K562 (cell line): Measurements from ENCODE around the gene LZTS2. TPM values are rescaled to one million over a fixed set of nuclear protein-coding genes. Genes with fewer than 3 reads are reported as not detected.

Source experiments
- ARID4B ChIP-seq: sonication (generic); formaldehyde crosslinking; IDR thresholded peaks from 2 replicates; pipeline ENCODE4 v1.8.0; 2022; ENCODE audit warnings: mild to moderate bottlenecking, missing genetic modification reagents
- BCLAF1 ChIP-seq, 2 experiments: fragments of 450-650 bp in 1 of 2; IDR thresholded peaks; 2 replicates each; pipeline ENCODE4 v1.6.1; 2011 to 2017; ENCODE audit warnings: low read depth in 2 of 2, antibody characterized with exemption in 1 of 2, borderline replicate concordance in 1 of 2, low read length in 1 of 2, mild to moderate bottlenecking in 1 of 2, mixed read lengths in 1 of 2; ENCODE audit not compliant: control insufficient read depth in 1 of 2
- CREBBP ChIP-seq: IDR thresholded peaks from one replicate; pipeline ENCODE4 v1.6.1; 2012; ENCODE audit warnings: low read depth, mild to moderate bottlenecking, control low read depth, inconsistent platforms, low read length
- DLX4 ChIP-seq: fragments of 250-450 bp; sonication (Bioruptor Pico); IDR thresholded peaks from 2 replicates; pipeline ENCODE4 v1.6.1; 2021; ENCODE audit warnings: mild to moderate bottlenecking
- HMGXB4 ChIP-seq: sonication (generic); formaldehyde crosslinking; IDR thresholded peaks from 2 replicates; pipeline ENCODE4 v1.8.1; 2023; ENCODE audit warnings: mild to moderate bottlenecking, missing genetic modification reagents
- MITF ChIP-seq: IDR thresholded peaks from 2 replicates; pipeline ENCODE4 v1.6.1; 2014; ENCODE audit warnings: antibody characterized with exemption
- NFYB ChIP-seq: IDR thresholded peaks from 2 replicates; pipeline ENCODE4 v1.6.1; 2011; ENCODE audit warnings: mild to moderate bottlenecking, moderate library complexity; ENCODE audit not compliant: insufficient read length; ENCODE audit errors: extremely low read depth
- PHF21A ChIP-seq: fragments of 450-650 bp; IDR thresholded peaks from 2 replicates; pipeline ENCODE4 v1.6.1; 2017; ENCODE audit warnings: low read depth, borderline replicate concordance
- SETDB1 ChIP-seq: IDR thresholded peaks from one replicate; pipeline ENCODE4 v1.6.1; 2012; ENCODE audit warnings: low read length, control low read depth, inconsistent platforms
- SMARCA5 ChIP-seq: fragments of 450-650 bp; IDR thresholded peaks from 2 replicates; pipeline ENCODE4 v1.6.1; 2016
- SRSF7 ChIP-seq: fragments of 200-400 bp; formaldehyde crosslinking; optimal IDR thresholded peaks from 2 replicates; pipeline ENCODE3; 2017; ENCODE audit warnings: mild to moderate bottlenecking, low read depth, low read length
- ZBTB5 ChIP-seq: fragments of 450-650 bp; IDR thresholded peaks from 2 replicates; pipeline ENCODE4 v1.6.1; 2017; ENCODE audit warnings: antibody characterized with exemption
- ZNF445 ChIP-seq: fragments of 250-450 bp; sonication (Bioruptor Pico); IDR thresholded peaks from 2 replicates; pipeline ENCODE4 v1.4.0; 2020; ENCODE audit warnings: low read depth, mild to moderate bottlenecking, moderate library complexity
- polyA plus RNA-seq, 8 experiments: library from polyadenylated mRNA; depleted of rRNA in 4 of 8; stranded (reverse) in 5 of 8; unstranded in 3 of 8; fragments of >200 nt; fragmentation: Nextera tagmentation in 2 of 8; fragmentation: Illumina TruSeq in 1 of 8; extraction: Ambion mirVana in 2 of 8; extraction: Trizol in 1 of 8; gene quantifications; 2 replicates each; pipeline versions ENCODE4 v1.2.1 to v1.2.3, GENCODE V29; 2011 to 2014; ENCODE audit warnings: inconsistent platforms in 1 of 8, missing spikeins in 1 of 8
- total RNA-seq, 7 experiments: library from RNA; depleted of rRNA in 6 of 7; stranded (reverse); fragments of >200 nt in 6 of 7; fragmentation: Illumina TruSeq in 2 of 7; extraction: Trizol in 2 of 7; gene quantifications; 2 replicates each; pipeline versions ENCODE4 v1.2.1 to v1.2.3, GENCODE V29; 2011 to 2021; ENCODE audit warnings: low replicate concordance in 1 of 7

The LZTS2 gene
- total and polyA plus RNA-seq, 9 of the 15 experiments (the other 6 are each of a cell fraction or from before 2014, with no cell fraction given), result 0.23 to 42.5 (median 14.7) TPM

GRCh38 chr10:100998991-100999741 lies 442 bp upstream of the LZTS2 start (continued):
- TF ChIP-seq ZBTB5, result no peak
- no peak for TF ChIP-seq PHF21A
- no peak for TF ChIP-seq BCLAF1 (IDR thresholded peaks at IDR 0.05; ENCODE audit: borderline replicate concordance in 1 of 2, control insufficient read depth in 1 of 2, low read depth in 2 of 2, low read length in 1 of 2)
- no peak for TF ChIP-seq CREBBP
- no peak for TF ChIP-seq MITF
- peak; percentile 74; the same call in 1 of the 2 replicates for TF ChIP-seq HMGXB4 (CRISPR knock-in tag)
- TF ChIP-seq DLX4, result no peak
- no peak for TF ChIP-seq SETDB1
- TF ChIP-seq ARID4B, result peak; percentile 59
- no peak for TF ChIP-seq SRSF7
- TF ChIP-seq ZNF445 (CRISPR knock-in tag), result no peak
- no peak for TF ChIP-seq NFYB
- no peak for TF ChIP-seq SMARCA5
